ENCODE data around the gene SUPT4H1. TPM values are rescaled to one million over a fixed set of nuclear protein-coding genes. Genes with fewer than 3 reads are reported as not detected.

The SUPT4H1 gene
- total and polyA plus RNA-seq, 2 experiments from 2014 or later = 82.2 to 83.7 TPM

DNA sequence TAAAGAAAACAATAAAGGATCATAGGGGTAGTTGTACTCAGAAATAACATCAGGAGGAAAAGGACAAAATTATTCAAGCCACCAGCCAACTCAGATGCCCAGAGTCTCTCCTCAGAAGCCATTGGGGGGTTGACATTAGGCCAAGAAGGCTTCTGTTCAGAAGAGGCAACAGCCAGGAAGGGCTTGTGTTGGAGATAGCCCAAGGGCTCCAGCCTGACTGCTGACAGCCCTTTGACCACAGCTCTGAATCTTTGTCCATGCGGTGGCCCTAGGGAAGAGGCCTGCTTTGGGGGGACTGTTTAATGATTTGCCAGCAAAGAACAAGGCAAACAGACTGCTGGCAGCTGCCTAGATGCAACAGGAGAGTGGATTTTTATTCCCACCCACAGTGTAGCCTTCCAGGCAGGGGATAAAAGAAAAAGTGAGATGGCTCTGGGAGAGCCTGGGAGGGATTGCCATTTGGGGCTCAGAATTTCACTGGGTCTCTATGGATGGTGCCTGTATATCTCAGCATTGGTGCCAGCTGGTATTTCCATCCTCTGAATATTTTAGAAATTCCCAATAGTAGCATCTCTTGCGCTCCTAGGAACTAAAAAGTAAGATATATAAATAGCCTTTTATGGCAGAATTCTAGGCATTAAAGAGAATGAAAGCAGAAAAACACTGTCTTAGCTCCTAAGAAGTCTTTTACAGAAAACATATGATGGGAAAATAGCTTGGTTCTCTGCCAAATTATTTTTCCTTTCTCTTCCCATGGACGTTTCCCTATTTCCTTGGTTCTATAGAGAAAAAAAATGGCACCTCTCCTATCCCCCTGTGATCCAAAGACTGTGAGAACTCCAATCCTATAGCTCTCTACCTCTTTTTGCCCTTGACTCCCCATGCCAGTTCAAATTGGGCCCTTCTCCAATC, 29.4 kb upstream of the SUPT4H1 start (continued):
- TF ChIP-seq, protein P1, sequence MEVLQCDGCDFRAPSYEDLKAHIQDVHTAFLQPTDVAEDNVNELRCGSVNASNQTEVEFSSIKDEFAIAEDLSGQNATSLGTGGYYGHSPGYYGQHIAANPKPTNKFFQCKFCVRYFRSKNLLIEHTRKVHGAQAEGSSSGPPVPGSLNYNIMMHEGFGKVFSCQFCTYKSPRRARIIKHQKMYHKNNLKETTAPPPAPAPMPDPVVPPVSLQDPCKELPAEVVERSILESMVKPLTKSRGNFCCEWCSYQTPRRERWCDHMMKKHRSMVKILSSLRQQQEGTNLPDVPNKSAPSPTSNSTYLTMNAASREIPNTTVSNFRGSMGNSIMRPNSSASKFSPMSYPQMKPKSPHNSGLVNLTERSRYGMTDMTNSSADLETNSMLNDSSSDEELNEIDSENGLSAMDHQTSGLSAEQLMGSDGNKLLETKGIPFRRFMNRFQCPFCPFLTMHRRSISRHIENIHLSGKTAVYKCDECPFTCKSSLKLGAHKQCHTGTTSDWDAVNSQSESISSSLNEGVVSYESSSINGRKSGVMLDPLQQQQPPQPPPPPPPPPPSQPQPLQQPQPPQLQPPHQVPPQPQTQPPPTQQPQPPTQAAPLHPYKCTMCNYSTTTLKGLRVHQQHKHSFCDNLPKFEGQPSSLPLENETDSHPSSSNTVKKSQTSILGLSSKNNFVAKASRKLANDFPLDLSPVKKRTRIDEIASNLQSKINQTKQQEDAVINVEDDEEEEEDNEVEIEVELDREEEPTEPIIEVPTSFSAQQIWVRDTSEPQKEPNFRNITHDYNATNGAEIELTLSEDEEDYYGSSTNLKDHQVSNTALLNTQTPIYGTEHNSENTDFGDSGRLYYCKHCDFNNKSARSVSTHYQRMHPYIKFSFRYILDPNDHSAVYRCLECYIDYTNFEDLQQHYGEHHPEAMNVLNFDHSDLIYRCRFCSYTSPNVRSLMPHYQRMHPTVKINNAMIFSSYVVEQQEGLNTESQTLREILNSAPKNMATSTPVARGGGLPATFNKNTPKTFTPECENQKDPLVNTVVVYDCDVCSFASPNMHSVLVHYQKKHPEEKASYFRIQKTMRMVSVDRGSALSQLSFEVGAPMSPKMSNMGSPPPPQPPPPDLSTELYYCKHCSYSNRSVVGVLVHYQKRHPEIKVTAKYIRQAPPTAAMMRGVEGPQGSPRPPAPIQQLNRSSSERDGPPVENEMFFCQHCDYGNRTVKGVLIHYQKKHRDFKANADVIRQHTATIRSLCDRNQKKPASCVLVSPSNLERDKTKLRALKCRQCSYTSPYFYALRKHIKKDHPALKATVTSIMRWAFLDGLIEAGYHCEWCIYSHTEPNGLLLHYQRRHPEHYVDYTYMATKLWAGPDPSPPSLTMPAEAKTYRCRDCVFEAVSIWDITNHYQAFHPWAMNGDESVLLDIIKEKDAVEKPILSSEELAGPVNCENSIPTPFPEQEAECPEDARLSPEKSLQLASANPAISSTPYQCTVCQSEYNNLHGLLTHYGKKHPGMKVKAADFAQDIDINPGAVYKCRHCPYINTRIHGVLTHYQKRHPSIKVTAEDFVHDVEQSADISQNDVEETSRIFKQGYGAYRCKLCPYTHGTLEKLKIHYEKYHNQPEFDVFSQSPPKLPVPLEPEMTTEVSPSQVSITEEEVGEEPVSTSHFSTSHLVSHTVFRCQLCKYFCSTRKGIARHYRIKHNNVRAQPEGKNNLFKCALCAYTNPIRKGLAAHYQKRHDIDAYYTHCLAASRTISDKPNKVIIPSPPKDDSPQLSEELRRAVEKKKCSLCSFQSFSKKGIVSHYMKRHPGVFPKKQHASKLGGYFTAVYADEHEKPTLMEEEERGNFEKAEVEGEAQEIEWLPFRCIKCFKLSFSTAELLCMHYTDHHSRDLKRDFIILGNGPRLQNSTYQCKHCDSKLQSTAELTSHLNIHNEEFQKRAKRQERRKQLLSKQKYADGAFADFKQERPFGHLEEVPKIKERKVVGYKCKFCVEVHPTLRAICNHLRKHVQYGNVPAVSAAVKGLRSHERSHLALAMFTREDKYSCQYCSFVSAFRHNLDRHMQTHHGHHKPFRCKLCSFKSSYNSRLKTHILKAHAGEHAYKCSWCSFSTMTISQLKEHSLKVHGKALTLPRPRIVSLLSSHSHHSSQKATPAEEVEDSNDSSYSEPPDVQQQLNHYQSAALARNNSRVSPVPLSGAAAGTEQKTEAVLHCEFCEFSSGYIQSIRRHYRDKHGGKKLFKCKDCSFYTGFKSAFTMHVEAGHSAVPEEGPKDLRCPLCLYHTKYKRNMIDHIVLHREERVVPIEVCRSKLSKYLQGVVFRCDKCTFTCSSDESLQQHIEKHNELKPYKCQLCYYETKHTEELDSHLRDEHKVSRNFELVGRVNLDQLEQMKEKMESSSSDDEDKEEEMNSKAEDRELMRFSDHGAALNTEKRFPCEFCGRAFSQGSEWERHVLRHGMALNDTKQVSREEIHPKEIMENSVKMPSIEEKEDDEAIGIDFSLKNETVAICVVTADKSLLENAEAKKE (CRISPR knock-in tag; IDR thresholded peaks at IDR 0.05) = no peak
- no peak for TF ChIP-seq REST (IDR thresholded peaks at IDR 0.05; ENCODE audit: unreplicated experiment)
- no peak for TF ChIP-seq NANOG (IDR thresholded peaks at IDR 0.05; ENCODE audit: borderline replicate concordance)
- no peak for TF ChIP-seq EZH2phosphoT487 (IDR thresholded peaks at IDR 0.05; ENCODE audit: unreplicated experiment)
- TF ChIP-seq ZNF114 (CRISPR knock-in tag; IDR thresholded peaks at IDR 0.05) = no peak
- TF ChIP-seq ZNF331 (CRISPR knock-in tag; IDR thresholded peaks at IDR 0.05; ENCODE audit: low read depth) = no peak
